HFFc6 (cell line): ENCODE results near the gene MOB2. TPM values are rescaled to one million over a fixed set of nuclear protein-coding genes. Genes with fewer than 3 reads are reported as not detected.

Source experiments
- DNase-seq: peaks from one replicate; pipeline ENCODE4 v3.0.0-alpha.2; 2018
- H3K27ac Mint-ChIP-seq: 2 replicates; pipeline ENCODE4 v1.8.0; 2020; ENCODE audit warnings: mild to moderate bottlenecking, mixed read lengths
- H3K27me3 Mint-ChIP-seq: 2 replicates; pipeline ENCODE4 v1.8.0; 2021; ENCODE audit warnings: mild to moderate bottlenecking, moderate library complexity, mixed read lengths; ENCODE audit not compliant: insufficient read depth
- H3K36me3 Mint-ChIP-seq: 2 replicates; pipeline ENCODE4 v1.8.0; 2021; ENCODE audit warnings: low read depth, mixed read lengths
- H3K4me1 Mint-ChIP-seq: 2 replicates; pipeline ENCODE4 v1.8.0; 2020; ENCODE audit warnings: low read depth, mixed read lengths
- H3K4me3 Mint-ChIP-seq: 2 replicates; pipeline ENCODE4 v1.8.0; 2020; ENCODE audit warnings: mild to moderate bottlenecking, moderate library complexity, mixed read lengths
- H3K9me3 Mint-ChIP-seq: 2 replicates; pipeline ENCODE4 v1.8.0; 2020; ENCODE audit warnings: mild to moderate bottlenecking, mixed read lengths
- total RNA-seq, 6 experiments: library from RNA; stranded (reverse); fragmentation: NEBNext Ultra II Directional; extraction: Animal tissue kit (Norgen Biotek cat#: 25700); gene quantifications; 2 replicates in 1 of 6; 3 replicates in 5 of 6; pipeline ENCODE4 v1.2.3, GENCODE V29; 2021
- TF ChIP-seq, protein P1 (sequence below): fragments of 200-600 bp; sonication (generic); IDR thresholded peaks from 2 replicates; pipeline ENCODE4 v1.5.0; 2021; ENCODE audit warnings: antibody characterized with exemption, mild to moderate bottlenecking

MOB2 gene
- total RNA-seq, 6 experiments from 2014 or later: 19.6 to 27.4 (median 21.4) TPM

DNA sequence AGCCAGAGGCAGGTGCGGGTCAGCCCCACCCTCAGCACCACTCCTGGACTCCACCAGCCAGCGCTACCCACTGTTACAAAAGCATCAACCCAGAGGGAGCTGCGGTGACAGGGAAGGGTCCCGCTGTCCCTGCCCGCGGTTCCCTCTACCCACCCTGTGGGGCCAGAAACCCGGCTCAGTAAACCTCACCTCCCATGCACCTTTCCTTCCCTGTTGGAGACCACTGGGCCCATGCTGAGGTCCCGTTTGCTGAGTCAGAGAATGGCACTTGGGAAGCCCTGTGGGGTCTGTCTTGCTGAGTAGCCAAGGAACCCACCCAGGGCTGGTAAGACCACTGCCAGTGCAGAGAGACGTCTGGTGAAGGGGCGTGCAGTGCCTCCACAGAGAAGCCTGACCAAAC is 42.1 kb upstream of the MOB2 start:
- peaks cover 20% of the 10 kb centered on the region for H3K4me1 Mint-ChIP-seq
- no peaks in the 10 kb centered on the region; the same call in 1 of the 2 replicates for H3K27me3 Mint-ChIP-seq

DNA sequence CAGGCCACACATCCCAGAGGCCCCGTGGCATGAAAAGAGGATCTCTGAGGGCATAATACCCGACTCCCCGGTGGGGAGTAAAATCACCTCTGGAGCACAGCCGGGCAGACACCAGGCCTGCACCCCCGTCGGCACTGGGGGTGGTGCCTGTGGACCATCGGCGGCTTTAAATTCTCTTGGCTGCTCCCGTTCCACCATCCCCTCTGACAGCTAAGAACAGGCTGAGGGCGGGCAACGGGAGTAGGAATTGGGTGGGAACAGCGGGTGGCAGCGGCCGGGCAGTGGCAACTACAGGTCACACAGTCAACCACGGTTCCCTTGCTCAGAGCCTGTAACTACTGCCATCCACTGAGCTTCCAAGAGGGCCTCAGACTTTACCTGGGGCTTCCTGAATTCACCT is 40.2 kb upstream of the MOB2 start:
- Mint-ChIP-seq H3K27ac (no peak overlapping the region), H3K27me3 (no peaks in the 10 kb centered on the region; the same call in 1 of the 2 replicates), H3K4me1 (peaks cover 7% of the 10 kb centered on the region), H3K4me3 (no peak overlapping the region), H3K9me3 (no peaks in the 10 kb centered on the region), H3K36me3 (no peaks in the 10 kb centered on the region)
- TF ChIP-seq, protein P1, sequence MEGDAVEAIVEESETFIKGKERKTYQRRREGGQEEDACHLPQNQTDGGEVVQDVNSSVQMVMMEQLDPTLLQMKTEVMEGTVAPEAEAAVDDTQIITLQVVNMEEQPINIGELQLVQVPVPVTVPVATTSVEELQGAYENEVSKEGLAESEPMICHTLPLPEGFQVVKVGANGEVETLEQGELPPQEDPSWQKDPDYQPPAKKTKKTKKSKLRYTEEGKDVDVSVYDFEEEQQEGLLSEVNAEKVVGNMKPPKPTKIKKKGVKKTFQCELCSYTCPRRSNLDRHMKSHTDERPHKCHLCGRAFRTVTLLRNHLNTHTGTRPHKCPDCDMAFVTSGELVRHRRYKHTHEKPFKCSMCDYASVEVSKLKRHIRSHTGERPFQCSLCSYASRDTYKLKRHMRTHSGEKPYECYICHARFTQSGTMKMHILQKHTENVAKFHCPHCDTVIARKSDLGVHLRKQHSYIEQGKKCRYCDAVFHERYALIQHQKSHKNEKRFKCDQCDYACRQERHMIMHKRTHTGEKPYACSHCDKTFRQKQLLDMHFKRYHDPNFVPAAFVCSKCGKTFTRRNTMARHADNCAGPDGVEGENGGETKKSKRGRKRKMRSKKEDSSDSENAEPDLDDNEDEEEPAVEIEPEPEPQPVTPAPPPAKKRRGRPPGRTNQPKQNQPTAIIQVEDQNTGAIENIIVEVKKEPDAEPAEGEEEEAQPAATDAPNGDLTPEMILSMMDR: no peak
- no peak for DNase-seq

More for the DNA sequence above, 42.1 kb upstream of the MOB2 start:
- H3K9me3 Mint-ChIP-seq: no peaks in the 10 kb centered on the region
- H3K36me3 Mint-ChIP-seq: no peaks in the 10 kb centered on the region
- H3K4me3 Mint-ChIP-seq: no peak overlapping the region
- TF ChIP-seq, protein P1: no peak
- no peak overlapping the region for H3K27ac Mint-ChIP-seq
- DNase-seq: no peak

DNA sequence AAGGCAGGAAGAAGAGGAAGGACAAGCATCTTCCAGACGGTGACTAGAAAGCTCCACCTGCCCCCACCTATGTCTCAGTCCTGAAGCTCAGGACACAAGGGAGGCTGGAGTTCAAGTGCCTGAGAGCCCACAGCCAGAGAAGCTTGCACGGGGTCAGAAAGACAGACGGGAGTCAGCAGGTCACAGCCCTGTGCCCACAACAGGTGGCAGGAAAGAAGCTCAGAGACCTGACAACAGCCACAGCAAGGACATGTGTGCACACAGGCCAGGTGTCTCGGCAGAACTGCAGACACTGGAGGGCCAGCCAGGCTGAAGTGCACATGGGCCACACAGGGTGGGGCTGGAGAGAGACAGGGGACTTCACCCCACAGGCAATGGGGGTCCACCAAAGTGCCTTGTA is 37.2 kb upstream of the MOB2 start:
- no peak for DNase-seq
- Mint-ChIP-seq H3K9me3 (no peaks in the 10 kb centered on the region), H3K4me1 (peaks cover 8% of the 10 kb centered on the region; the same call in 1 of the 2 replicates), H3K27me3 (no peaks in the 10 kb centered on the region; the same call in 1 of the 2 replicates), H3K4me3 (no peak overlapping the region), H3K27ac (no peak overlapping the region), H3K36me3 (no peaks in the 10 kb centered on the region)
- TF ChIP-seq, protein P1: no peak

DNA sequence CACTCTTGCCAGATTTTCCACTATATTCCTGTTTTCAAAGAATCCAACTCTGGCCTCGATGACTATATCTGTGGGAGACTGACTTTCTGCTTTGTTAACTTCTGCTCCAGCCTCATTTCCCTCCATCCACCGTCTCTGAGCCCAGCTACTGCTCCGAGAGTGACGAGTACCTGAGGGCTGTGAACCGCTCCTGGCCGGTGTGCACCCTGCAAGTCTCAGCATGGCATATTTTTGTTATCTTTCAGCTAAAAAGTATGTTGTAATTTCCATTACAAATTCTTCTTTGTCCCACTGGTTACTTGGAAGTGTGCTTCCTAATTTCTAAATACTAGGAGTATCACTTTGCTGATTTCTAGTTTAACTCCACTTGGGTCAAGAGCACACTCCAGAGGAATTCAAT is 36.5 kb upstream of the MOB2 start:
- Mint-ChIP-seq H3K27ac (no peak overlapping the region), H3K36me3 (no peaks in the 10 kb centered on the region), H3K4me3 (no peak overlapping the region), H3K27me3 (no peaks in the 10 kb centered on the region; the same call in 1 of the 2 replicates), H3K4me1 (peaks cover 8% of the 10 kb centered on the region; the same call in 1 of the 2 replicates), H3K9me3 (no peaks in the 10 kb centered on the region)
- no peak for DNase-seq
- TF ChIP-seq, protein P1: no peak

DNA sequence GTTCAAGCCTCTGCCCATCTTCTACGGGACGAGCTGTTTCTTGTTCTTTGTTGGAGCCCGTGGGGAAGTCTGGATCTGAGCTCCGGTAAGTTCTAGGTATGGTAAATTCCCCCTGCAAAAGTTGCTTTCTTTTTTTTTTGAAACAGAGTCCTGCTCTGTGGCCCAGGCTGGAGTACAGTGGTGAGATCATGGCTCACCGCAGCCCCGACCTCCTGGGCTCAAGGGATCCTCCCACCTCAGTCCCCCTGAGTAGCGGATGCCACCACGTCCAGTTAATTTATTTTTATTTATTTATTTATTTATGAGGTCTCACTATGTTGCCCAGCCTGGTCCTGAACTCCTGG is 35.5 kb upstream of the MOB2 start:
- TF ChIP-seq, protein P1: no peak
- Mint-ChIP-seq H3K27ac (no peak overlapping the region), H3K36me3 (no peaks in the 10 kb centered on the region), H3K27me3 (no peaks in the 10 kb centered on the region; the same call in 1 of the 2 replicates), H3K9me3 (no peaks in the 10 kb centered on the region), H3K4me3 (no peak overlapping the region), H3K4me1 (peaks cover 15% of the 10 kb centered on the region)
- DNase-seq: no peak
